K562 (cell line): Measurements from ENCODE around the gene ZNF740. TPM values are rescaled to one million over a fixed set of nuclear protein-coding genes. Genes with fewer than 3 reads are reported as not detected.

Source experiments
- DIDO1 ChIP-seq: fragments of 450-650 bp; IDR thresholded peaks from 2 replicates; pipeline ENCODE4 v1.6.1; 2016; ENCODE audit warnings: low read depth, missing biosample characterization, missing genetic modification characterization
- HNRNPLL ChIP-seq: fragments of 200-400 bp; formaldehyde crosslinking; IDR thresholded peaks from 2 replicates; pipeline ENCODE4 v1.6.1; 2017; ENCODE audit warnings: low read length, low read depth, mild to moderate bottlenecking; ENCODE audit not compliant: poor library complexity, severe bottlenecking
- HSF4 ChIP-seq: fragments of 250-450 bp; sonication (Bioruptor Pico); IDR thresholded peaks from 2 replicates; pipeline ENCODE4 v2.1.2; 2022; ENCODE audit warnings: mild to moderate bottlenecking, moderate library complexity, borderline replicate concordance
- ILK ChIP-seq: fragments of 450-650 bp; IDR thresholded peaks from 2 replicates; pipeline ENCODE4 v1.6.1; 2016; ENCODE audit warnings: missing genetic modification characterization, low read depth, mild to moderate bottlenecking, missing compliant biosample characterization, moderate library complexity, borderline replicate concordance
- MBD2 ChIP-seq: sonication (generic); IDR thresholded peaks from 2 replicates; pipeline ENCODE4 v1.6.1; 2016; ENCODE audit warnings: low read depth, borderline replicate concordance
- MCM7 ChIP-seq, 2 experiments: fragments of 450-650 bp; IDR thresholded peaks; 2 replicates each; pipeline ENCODE4 v1.6.1; 2016 to 2018
- NCOA2 ChIP-seq, 2 experiments: fragments of 450-650 bp; IDR thresholded peaks; 2 replicates each; pipeline ENCODE4 v1.6.1; 2018; ENCODE audit warnings: mild to moderate bottlenecking in 2 of 2, moderate library complexity in 1 of 2; ENCODE audit not compliant: partially characterized antibody in 2 of 2
- NELFE ChIP-seq: IDR thresholded peaks from 2 replicates; pipeline ENCODE4 v1.6.1; 2011; ENCODE audit warnings: mild to moderate bottlenecking; ENCODE audit not compliant: insufficient read depth, insufficient read length
- PHF21A ChIP-seq: fragments of 450-650 bp; IDR thresholded peaks from 2 replicates; pipeline ENCODE4 v1.6.1; 2017; ENCODE audit warnings: low read depth, borderline replicate concordance
- POLR2A ChIP-seq: fragments of 450-650 bp; conservative IDR thresholded peaks from 2 replicates; pipeline ENCODE4 v1.6.1; 2016
- PRMT5 ChIP-seq: sonication (generic); formaldehyde crosslinking; IDR thresholded peaks from 2 replicates; pipeline ENCODE4 v1.5.0; 2020; ENCODE audit warnings: missing genetic modification reagents
- PURB ChIP-seq: sonication (generic); formaldehyde crosslinking; IDR thresholded peaks from 2 replicates; pipeline ENCODE4 v1.9.0; 2021; ENCODE audit warnings: low read depth, mild to moderate bottlenecking, missing genetic modification reagents
- RFX7 ChIP-seq: fragments of 250-450 bp; sonication (Bioruptor Pico); IDR thresholded peaks from 2 replicates; pipeline ENCODE4 v1.5.1; 2021; ENCODE audit warnings: mild to moderate bottlenecking
- RUNX1 ChIP-seq: sonication (generic); IDR thresholded peaks from 2 replicates; pipeline ENCODE4 v1.6.1; 2016; ENCODE audit warnings: antibody characterized with exemption, low read depth
- TAF7 ChIP-seq: fragments of 450-650 bp; IDR thresholded peaks from 2 replicates; pipeline ENCODE4 v1.6.1; 2016; ENCODE audit warnings: missing genetic modification characterization, missing compliant biosample characterization
- ZEB2 ChIP-seq: fragments of 450-650 bp; IDR thresholded peaks from 2 replicates; pipeline ENCODE4 v1.6.1; 2016
- ZNF282 ChIP-seq: sonication (generic); formaldehyde crosslinking; IDR thresholded peaks from 2 replicates; pipeline ENCODE4 v1.8.1; 2023; ENCODE audit warnings: missing genetic modification reagents
- ZNF717 ChIP-seq: fragments of 250-450 bp; sonication (Bioruptor Pico); IDR thresholded peaks from 2 replicates; pipeline ENCODE4 v1.5.0; 2021
- ZNF785 ChIP-seq: fragments of 250-450 bp; sonication (Bioruptor Pico); IDR thresholded peaks from 2 replicates; pipeline ENCODE4 v1.4.0; 2020; ENCODE audit warnings: mild to moderate bottlenecking
- polyA plus RNA-seq, 8 experiments: library from polyadenylated mRNA; depleted of rRNA in 4 of 8; stranded (reverse) in 5 of 8; unstranded in 3 of 8; fragments of >200 nt; fragmentation: Nextera tagmentation in 2 of 8; fragmentation: Illumina TruSeq in 1 of 8; extraction: Ambion mirVana in 2 of 8; extraction: Trizol in 1 of 8; gene quantifications; 2 replicates each; pipeline versions ENCODE4 v1.2.1 to v1.2.3, GENCODE V29; 2011 to 2014; ENCODE audit warnings: inconsistent platforms in 1 of 8, missing spikeins in 1 of 8
- total RNA-seq, 7 experiments: library from RNA; depleted of rRNA in 6 of 7; stranded (reverse); fragments of >200 nt in 6 of 7; fragmentation: Illumina TruSeq in 2 of 7; extraction: Trizol in 2 of 7; gene quantifications; 2 replicates each; pipeline versions ENCODE4 v1.2.1 to v1.2.3, GENCODE V29; 2011 to 2021; ENCODE audit warnings: low replicate concordance in 1 of 7
- TF ChIP-seq, protein P1 (sequence below): sonication (generic); formaldehyde crosslinking; IDR thresholded peaks from 2 replicates; pipeline ENCODE4 v1.8.1; 2023; ENCODE audit warnings: mild to moderate bottlenecking, missing genetic modification reagents
- TF ChIP-seq, protein P2 (sequence below): fragments of 250-450 bp; sonication (Bioruptor Pico); IDR thresholded peaks from 2 replicates; pipeline ENCODE4 v1.9.0; 2021; ENCODE audit warnings: mild to moderate bottlenecking
- TF ChIP-seq, protein P3 (sequence below), 3 experiments: fragments of 200-800 bp in 1 of 3; sonication (Bioruptor generic) in 1 of 3; sonication (generic) in 1 of 3; formaldehyde crosslinking in 1 of 3; IDR thresholded peaks; 2 replicates each; pipeline versions ENCODE4 v1.6.1 to v1.8.0; 2016 to 2022; ENCODE audit warnings: mild to moderate bottlenecking in 2 of 3, missing compliant biosample characterization in 2 of 3, missing genetic modification characterization in 2 of 3, missing genetic modification reagents in 1 of 3
- TF ChIP-seq, protein P4 (sequence below), 2 experiments: fragments of 450-650 bp; IDR thresholded peaks; 2 replicates each; pipeline ENCODE4 v1.6.1; 2016
- TF ChIP-seq, protein P5 (sequence below): sonication (generic); IDR thresholded peaks from 2 replicates; pipeline ENCODE4 v1.6.1; 2016

The ZNF740 gene
- total and polyA plus RNA-seq, 9 of the 15 experiments (the other 6 are each of a cell fraction or from before 2014, with no cell fraction given) = 0.57 to 46.4 (median 18.6) TPM

DNA sequence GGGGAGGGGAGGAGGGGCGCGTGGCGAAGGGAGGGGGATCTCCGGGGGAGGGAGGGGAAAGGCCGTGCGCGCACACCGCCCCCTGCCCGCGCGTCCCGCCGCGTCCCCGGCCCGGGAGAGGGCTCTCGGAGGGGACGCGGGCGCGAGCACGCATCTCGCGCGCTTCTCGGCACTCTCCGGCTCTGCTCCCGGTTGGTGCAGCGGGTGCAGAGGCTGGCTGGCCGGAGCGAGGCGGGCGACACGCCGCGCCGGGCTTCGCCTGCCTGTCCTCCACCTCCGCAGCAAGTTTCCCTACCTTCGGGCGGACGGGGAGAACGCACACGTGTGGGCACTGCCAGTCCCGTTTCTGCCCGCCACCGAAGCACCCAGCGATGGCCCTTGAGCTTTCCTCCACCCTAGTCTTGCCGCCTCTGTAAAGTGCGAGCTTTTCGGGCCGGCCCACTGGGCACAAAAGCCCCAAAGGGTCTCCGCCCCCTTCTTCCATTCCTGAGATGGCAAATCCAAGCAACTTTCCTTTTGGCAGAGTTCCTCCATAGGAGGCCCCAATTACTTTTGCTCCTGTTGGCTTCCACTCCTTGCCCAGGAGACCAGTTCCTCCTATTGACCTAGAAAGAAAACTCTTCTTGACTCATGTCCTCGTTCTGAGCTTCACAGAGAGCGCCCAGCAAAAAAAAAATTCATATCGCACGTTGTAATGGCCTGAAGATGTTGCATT is 566 bp downstream of the ZNF740 start (continued):
- TF ChIP-seq NCOA2 (IDR thresholded peaks at IDR 0.05; ENCODE audit: partially characterized antibody in 2 of 2) (no peak), ZNF717 (CRISPR knock-in tag) (no peak), ZNF282 (CRISPR knock-in tag) (no peak), MCM7 (IDR thresholded peaks at IDR 0.05) (no peak), DIDO1 (tag) (no peak), MBD2 (0 out of 2 replicates have a peak, but pooled peaks have one; percentile 3), TAF7 (no peak), PRMT5 (no peak), POLR2A (no peak), NELFE (no peak), RFX7 (CRISPR knock-in tag) (no peak), ZEB2 (no peak), HNRNPLL (no peak), HSF4 (CRISPR knock-in tag) (no peak), ZNF785 (CRISPR knock-in tag) (no peak), PURB (no peak), ILK (no peak), PHF21A (no peak), RUNX1 (no peak)
- TF ChIP-seq, protein P1, sequence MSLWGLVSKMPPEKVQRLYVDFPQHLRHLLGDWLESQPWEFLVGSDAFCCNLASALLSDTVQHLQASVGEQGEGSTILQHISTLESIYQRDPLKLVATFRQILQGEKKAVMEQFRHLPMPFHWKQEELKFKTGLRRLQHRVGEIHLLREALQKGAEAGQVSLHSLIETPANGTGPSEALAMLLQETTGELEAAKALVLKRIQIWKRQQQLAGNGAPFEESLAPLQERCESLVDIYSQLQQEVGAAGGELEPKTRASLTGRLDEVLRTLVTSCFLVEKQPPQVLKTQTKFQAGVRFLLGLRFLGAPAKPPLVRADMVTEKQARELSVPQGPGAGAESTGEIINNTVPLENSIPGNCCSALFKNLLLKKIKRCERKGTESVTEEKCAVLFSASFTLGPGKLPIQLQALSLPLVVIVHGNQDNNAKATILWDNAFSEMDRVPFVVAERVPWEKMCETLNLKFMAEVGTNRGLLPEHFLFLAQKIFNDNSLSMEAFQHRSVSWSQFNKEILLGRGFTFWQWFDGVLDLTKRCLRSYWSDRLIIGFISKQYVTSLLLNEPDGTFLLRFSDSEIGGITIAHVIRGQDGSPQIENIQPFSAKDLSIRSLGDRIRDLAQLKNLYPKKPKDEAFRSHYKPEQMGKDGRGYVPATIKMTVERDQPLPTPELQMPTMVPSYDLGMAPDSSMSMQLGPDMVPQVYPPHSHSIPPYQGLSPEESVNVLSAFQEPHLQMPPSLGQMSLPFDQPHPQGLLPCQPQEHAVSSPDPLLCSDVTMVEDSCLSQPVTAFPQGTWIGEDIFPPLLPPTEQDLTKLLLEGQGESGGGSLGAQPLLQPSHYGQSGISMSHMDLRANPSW (CRISPR knock-in tag) = 0 out of 2 replicates have a peak, but pooled peaks have one; percentile 17
- TF ChIP-seq, protein P2, sequence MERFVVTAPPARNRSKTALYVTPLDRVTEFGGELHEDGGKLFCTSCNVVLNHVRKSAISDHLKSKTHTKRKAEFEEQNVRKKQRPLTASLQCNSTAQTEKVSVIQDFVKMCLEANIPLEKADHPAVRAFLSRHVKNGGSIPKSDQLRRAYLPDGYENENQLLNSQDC (CRISPR knock-in tag) = no peak
- TF ChIP-seq, protein P3, sequence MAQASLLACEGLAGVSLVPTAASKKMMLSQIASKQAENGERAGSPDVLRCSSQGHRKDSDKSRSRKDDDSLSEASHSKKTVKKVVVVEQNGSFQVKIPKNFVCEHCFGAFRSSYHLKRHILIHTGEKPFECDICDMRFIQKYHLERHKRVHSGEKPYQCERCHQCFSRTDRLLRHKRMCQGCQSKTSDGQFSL (CRISPR knock-in tag; IDR thresholded peaks at IDR 0.05) = no peak
- TF ChIP-seq, protein P3 (tag; IDR thresholded peaks at IDR 0.05) = no peak
- TF ChIP-seq, protein P4, sequence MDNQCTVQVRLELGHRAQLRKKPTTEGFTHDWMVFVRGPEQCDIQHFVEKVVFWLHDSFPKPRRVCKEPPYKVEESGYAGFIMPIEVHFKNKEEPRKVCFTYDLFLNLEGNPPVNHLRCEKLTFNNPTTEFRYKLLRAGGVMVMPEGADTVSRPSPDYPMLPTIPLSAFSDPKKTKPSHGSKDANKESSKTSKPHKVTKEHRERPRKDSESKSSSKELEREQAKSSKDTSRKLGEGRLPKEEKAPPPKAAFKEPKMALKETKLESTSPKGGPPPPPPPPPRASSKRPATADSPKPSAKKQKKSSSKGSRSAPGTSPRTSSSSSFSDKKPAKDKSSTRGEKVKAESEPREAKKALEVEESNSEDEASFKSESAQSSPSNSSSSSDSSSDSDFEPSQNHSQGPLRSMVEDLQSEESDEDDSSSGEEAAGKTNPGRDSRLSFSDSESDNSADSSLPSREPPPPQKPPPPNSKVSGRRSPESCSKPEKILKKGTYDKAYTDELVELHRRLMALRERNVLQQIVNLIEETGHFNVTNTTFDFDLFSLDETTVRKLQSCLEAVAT (IDR thresholded peaks at IDR 0.05) = no peak
- TF ChIP-seq, protein P5, sequence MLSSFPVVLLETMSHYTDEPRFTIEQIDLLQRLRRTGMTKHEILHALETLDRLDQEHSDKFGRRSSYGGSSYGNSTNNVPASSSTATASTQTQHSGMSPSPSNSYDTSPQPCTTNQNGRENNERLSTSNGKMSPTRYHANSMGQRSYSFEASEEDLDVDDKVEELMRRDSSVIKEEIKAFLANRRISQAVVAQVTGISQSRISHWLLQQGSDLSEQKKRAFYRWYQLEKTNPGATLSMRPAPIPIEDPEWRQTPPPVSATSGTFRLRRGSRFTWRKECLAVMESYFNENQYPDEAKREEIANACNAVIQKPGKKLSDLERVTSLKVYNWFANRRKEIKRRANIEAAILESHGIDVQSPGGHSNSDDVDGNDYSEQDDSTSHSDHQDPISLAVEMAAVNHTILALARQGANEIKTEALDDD = no peak
